ENCODE results near the gene ALDH4A1.

ALDH4A1 gene

GRCh38 chr1:18939398-18940302 lies 37.3 kb upstream of the ALDH4A1 start:
- no peak for DNase-seq (ENCODE audit: low read depth in 2 of 3, low spot score in 1 of 3)

- no peak for DNase-seq (ENCODE audit: low read depth in 2 of 3, low spot score in 1 of 3)
These were observed 36.3 kb upstream of the ALDH4A1 start for GRCh38 chr1:18938707-18939070.

- DNase-seq (ENCODE audit: low read depth in 2 of 3, low spot score in 1 of 3), result no peak
These were observed 35.8 kb upstream of the ALDH4A1 start for GRCh38 chr1:18938008-18938706.

GRCh38 chr1:18937539-18937938 lies 35.2 kb upstream of the ALDH4A1 start:
- no peak for DNase-seq (ENCODE audit: low read depth in 2 of 3, low spot score in 1 of 3)

- DNase-seq (ENCODE audit: low read depth in 2 of 3, low spot score in 1 of 3), result no peak
These were observed 34.6 kb upstream of the ALDH4A1 start for GRCh38 chr1:18936814-18937481.

GRCh38 chr1:18936471-18936813 lies 34.1 kb upstream of the ALDH4A1 start:
- DNase-seq (ENCODE audit: low read depth in 2 of 3, low spot score in 1 of 3), result no peak

- no peak for DNase-seq (ENCODE audit: low read depth in 2 of 3, low spot score in 1 of 3)
These were observed 32.0 kb upstream of the ALDH4A1 start for GRCh38 chr1:18934205-18935000.

- DNase-seq (ENCODE audit: low read depth in 2 of 3, low spot score in 1 of 3), result no peak
These were observed 30.5 kb upstream of the ALDH4A1 start for GRCh38 chr1:18932879-18933278.

- DNase-seq (ENCODE audit: low read depth in 2 of 3, low spot score in 1 of 3), result no peak
These were observed 30.0 kb upstream of the ALDH4A1 start for GRCh38 chr1:18932387-18932786.

- no peak for DNase-seq (ENCODE audit: low read depth in 2 of 3, low spot score in 1 of 3)
These were observed 29.4 kb upstream of the ALDH4A1 start for GRCh38 chr1:18931730-18932129.

- no peak for DNase-seq (ENCODE audit: low read depth in 2 of 3, low spot score in 1 of 3)
These were observed 27.3 kb upstream of the ALDH4A1 start for GRCh38 chr1:18929686-18930085.

- no peak for DNase-seq (ENCODE audit: low read depth in 2 of 3, low spot score in 1 of 3)
These were observed 26.6 kb upstream of the ALDH4A1 start for GRCh38 chr1:18928985-18929384.

- no peak for DNase-seq (ENCODE audit: low read depth in 2 of 3, low spot score in 1 of 3)
These were observed 26.1 kb upstream of the ALDH4A1 start for GRCh38 chr1:18928406-18928805.

- peak; percentile 22 to 37 (median 34) for DNase-seq (ENCODE audit: low read depth in 2 of 3, low spot score in 1 of 3)
These were observed 25.4 kb upstream of the ALDH4A1 start for GRCh38 chr1:18927654-18928272.

GRCh38 chr1:18927082-18927653 lies 24.8 kb upstream of the ALDH4A1 start:
- peak in 1 of 3 donors; percentile 33 for DNase-seq (ENCODE audit: low read depth in 2 of 3, low spot score in 1 of 3)

- peak; percentile 79 to 82 (median 80) for DNase-seq (ENCODE audit: low read depth in 2 of 3, low spot score in 1 of 3)
These were observed 24.1 kb upstream of the ALDH4A1 start for GRCh38 chr1:18926315-18927081.

GRCh38 chr1:18925279-18925678 lies 22.9 kb upstream of the ALDH4A1 start:
- DNase-seq (ENCODE audit: low read depth in 2 of 3, low spot score in 1 of 3), result no peak

GRCh38 chr1:18924221-18924691 lies 21.9 kb upstream of the ALDH4A1 start:
- DNase-seq (ENCODE audit: low read depth in 2 of 3, low spot score in 1 of 3), result no peak

- DNase-seq (ENCODE audit: low read depth in 2 of 3, low spot score in 1 of 3), result no peak
These were observed 21.4 kb upstream of the ALDH4A1 start for GRCh38 chr1:18923756-18924211.
